H1 (cell line): ENCODE measurements around the gene FAM25A. TPM values are rescaled to one million over a fixed set of nuclear protein-coding genes. Genes with fewer than 3 reads are reported as not detected.

ENCODE experiments used
- BCL11A ChIP-seq, 2 experiments: IDR thresholded peaks; one replicate each; pipeline ENCODE4 v1.6.1; 2011; ENCODE audit warnings: low read depth in 2 of 2, low read length in 2 of 2, mild to moderate bottlenecking in 2 of 2
- CHD7 ChIP-seq: fragments of 300-600 bp; sonication (generic); IDR thresholded peaks from 2 replicates; pipeline ENCODE4 v1.7.1; 2012; ENCODE audit warnings: low read length, moderate library complexity, mild to moderate bottlenecking, inconsistent platforms; ENCODE audit not compliant: insufficient replicate concordance
- RFX5 ChIP-seq: IDR thresholded peaks from 2 replicates; pipeline ENCODE4 v1.6.1; 2011; ENCODE audit warnings: low read depth, low read length, improper control_type of control experiment, borderline replicate concordance
- RNF2 ChIP-seq: fragments of 200-900, 300-1000 bp; sonication (generic); IDR thresholded peaks from 2 replicates; pipeline ENCODE4 v1.7.1; 2016; ENCODE audit warnings: borderline replicate concordance, low read depth, mild to moderate bottlenecking, antibody characterized with exemption, low read length; ENCODE audit not compliant: poor library complexity, severe bottlenecking; ENCODE audit errors: missing control alignments
- polyA plus RNA-seq, 7 experiments: library from polyadenylated mRNA; depleted of rRNA in 3 of 7; stranded (reverse) in 5 of 7; unstranded in 2 of 7; fragments of >200 nt in 5 of 7; fragments of 200-250 nt in 2 of 7; gene quantifications; 1 replicate in 5 of 7; 2 replicates in 1 of 7; 4 replicates in 1 of 7; pipeline versions ENCODE4 v1.2.1 to v1.2.3, GENCODE V29; 2011 to 2013; ENCODE audit warnings: missing spikeins in 2 of 7, mixed read lengths in 2 of 7
- total RNA-seq: library from RNA; stranded (reverse); fragmentation: NEBNext Ultra II Directional; extraction: Animal tissue kit (Norgen Biotek cat#: 25700); gene quantifications from 2 replicates; pipeline ENCODE4 v1.2.1, GENCODE V29; 2021

FAM25A gene
- total and polyA plus RNA-seq, 2 of the 8 experiments (the other 6 are each of a cell fraction or from before 2014, with no cell fraction given), result not detected

GRCh38 chr10:86979977-86980448 lies 40.1 kb upstream of the FAM25A start (continued):
- no peak for TF ChIP-seq CHD7
- TF ChIP-seq RFX5, result no peak
- TF ChIP-seq BCL11A (IDR thresholded peaks at IDR 0.05; ENCODE audit: low read depth in 2 of 2, low read length in 2 of 2), result no peak
- no peak for TF ChIP-seq RNF2
